HepG2 (cell line): Measurements from ENCODE around the gene LDAF1. TPM values are rescaled to one million over a fixed set of nuclear protein-coding genes. Genes with fewer than 3 reads are reported as not detected.

Source experiments
- ATF2 ChIP-seq: sonication (generic); formaldehyde crosslinking; IDR thresholded peaks from 2 replicates; pipeline ENCODE4 v1.4.0; 2020; ENCODE audit warnings: missing genetic modification reagents
- DDIT3 ChIP-seq: sonication (generic); formaldehyde crosslinking; IDR thresholded peaks from 2 replicates; pipeline ENCODE4 v1.4.0; 2020; ENCODE audit warnings: mild to moderate bottlenecking, missing genetic modification reagents
- DMTF1 ChIP-seq: sonication (generic); formaldehyde crosslinking; IDR thresholded peaks from 2 replicates; pipeline ENCODE4 v1.4.0; 2020; ENCODE audit warnings: mild to moderate bottlenecking, missing genetic modification reagents
- EP300 ChIP-seq, 3 experiments: sonication (generic) in 1 of 3; formaldehyde crosslinking in 1 of 3; IDR thresholded peaks; 2 replicates each; pipeline versions ENCODE4 v1.5.1 to v1.6.1; 2011 to 2020; ENCODE audit warnings: low read depth in 2 of 3, low read length in 2 of 3, borderline replicate concordance in 1 of 3, improper control_type of control experiment in 1 of 3, mild to moderate bottlenecking in 1 of 3, missing genetic modification reagents in 1 of 3, moderate library complexity in 1 of 3
- FOSL2 ChIP-seq: sonication (generic); formaldehyde crosslinking; IDR thresholded peaks from 2 replicates; pipeline ENCODE4 v1.4.0; 2020; ENCODE audit warnings: missing genetic modification reagents
- GTF3A ChIP-seq: sonication (generic); formaldehyde crosslinking; conservative IDR thresholded peaks from 2 replicates; pipeline ENCODE4 v1.4.0; 2020; ENCODE audit warnings: mild to moderate bottlenecking, missing genetic modification reagents
- HMG20A ChIP-seq: IDR thresholded peaks from 2 replicates; pipeline ENCODE4 v1.6.1; 2016; ENCODE audit warnings: borderline replicate concordance
- NR1H2 ChIP-seq: sonication (generic); formaldehyde crosslinking; IDR thresholded peaks from 2 replicates; pipeline ENCODE4 v1.8.1; 2022; ENCODE audit warnings: low read depth, missing genetic modification reagents, borderline replicate concordance
- POLR2G ChIP-seq: fragments of 200-400 bp; formaldehyde crosslinking; IDR thresholded peaks from 2 replicates; pipeline ENCODE4 v1.6.1; 2018; ENCODE audit warnings: mild to moderate bottlenecking, low read depth, low read length, moderate library complexity
- PREB ChIP-seq: sonication (generic); formaldehyde crosslinking; IDR thresholded peaks from 2 replicates; pipeline ENCODE4 v1.4.0; 2020; ENCODE audit warnings: missing genetic modification reagents
- RBFOX2 ChIP-seq: fragments of 200-400 bp; formaldehyde crosslinking; IDR thresholded peaks from 2 replicates; pipeline ENCODE4 v1.6.1; 2017; ENCODE audit warnings: low read depth, mild to moderate bottlenecking, low read length
- TP53 ChIP-seq: sonication (generic); formaldehyde crosslinking; conservative IDR thresholded peaks from 2 replicates; pipeline ENCODE4 v1.4.0; 2020; ENCODE audit warnings: missing genetic modification reagents
- U2AF1 ChIP-seq: fragments of 200-400 bp; formaldehyde crosslinking; optimal IDR thresholded peaks from 2 replicates; pipeline ENCODE3; 2017; ENCODE audit warnings: mild to moderate bottlenecking, low read depth, low read length
- ZNF136 ChIP-seq: sonication (generic); formaldehyde crosslinking; IDR thresholded peaks from 2 replicates; pipeline ENCODE4 v1.8.1; 2022; ENCODE audit warnings: low read depth, mild to moderate bottlenecking, moderate library complexity, missing genetic modification reagents
- ZNF343 ChIP-seq: sonication (generic); formaldehyde crosslinking; IDR thresholded peaks from 2 replicates; pipeline ENCODE4 v1.4.0; 2020; ENCODE audit warnings: mild to moderate bottlenecking, missing genetic modification reagents
- ZNF432 ChIP-seq: sonication (generic); formaldehyde crosslinking; IDR thresholded peaks from 2 replicates; pipeline ENCODE4 v1.5.0; 2020; ENCODE audit warnings: missing genetic modification reagents, mild to moderate bottlenecking, borderline replicate concordance
- ZNF543 ChIP-seq: sonication (generic); formaldehyde crosslinking; IDR thresholded peaks from 2 replicates; pipeline ENCODE4 v1.4.0; 2020; ENCODE audit warnings: mild to moderate bottlenecking, missing genetic modification reagents
- ZNF629 ChIP-seq: sonication (generic); formaldehyde crosslinking; conservative IDR thresholded peaks from 2 replicates; pipeline ENCODE4 v1.5.0; 2020; ENCODE audit warnings: missing genetic modification reagents
- ZNF704 ChIP-seq: sonication (generic); formaldehyde crosslinking; IDR thresholded peaks from 2 replicates; pipeline ENCODE4 v1.8.1; 2023; ENCODE audit warnings: mild to moderate bottlenecking, inconsistent platforms, moderate library complexity, missing genetic modification reagents, borderline replicate concordance
- ZNF713 ChIP-seq: sonication (generic); formaldehyde crosslinking; IDR thresholded peaks from 2 replicates; pipeline ENCODE4 v1.4.0; 2020; ENCODE audit warnings: mild to moderate bottlenecking, missing genetic modification reagents
- ZNF784 ChIP-seq: sonication (generic); formaldehyde crosslinking; IDR thresholded peaks from 2 replicates; pipeline ENCODE4 v1.5.1; 2020; ENCODE audit warnings: missing genetic modification reagents, mild to moderate bottlenecking, borderline replicate concordance
- polyA plus RNA-seq, 8 experiments: library from polyadenylated mRNA; depleted of rRNA in 3 of 8; stranded (reverse) in 7 of 8; unstranded in 1 of 8; fragments of >200 nt; fragmentation: Illumina TruSeq in 4 of 8; extraction: Trizol in 4 of 8; gene quantifications; 2 replicates each; pipeline versions ENCODE4 v1.2.1 to v1.2.3, GENCODE V29; 2011 to 2016; ENCODE audit warnings: low read depth in 4 of 8, missing spikeins in 1 of 8, mixed read lengths in 1 of 8; ENCODE audit not compliant: insufficient read depth in 1 of 8
- total RNA-seq, 5 experiments: library from RNA; depleted of rRNA; stranded (reverse); fragments of >200 nt; fragmentation: Illumina TruSeq; extraction: Trizol; gene quantifications; 2 replicates each; pipeline ENCODE4 v1.2.3, GENCODE V29; 2016; ENCODE audit warnings: low read depth in 1 of 5

LDAF1 gene
- total and polyA plus RNA-seq, 2 of the 13 experiments (the other 11 are each of a cell fraction or from before 2014, with no cell fraction given) = 6.3 to 7.5 TPM

GRCh38 chr16:21156767-21157467 is 1.6 kb upstream of the LDAF1 start (continued):
- TF ChIP-seq POLR2G = no peak
- no peak for TF ChIP-seq ATF2 (CRISPR knock-in tag)
- TF ChIP-seq TP53 = no peak
- TF ChIP-seq ZNF343 (CRISPR knock-in tag) = 0 out of 2 replicates have a peak, but pooled peaks have one; percentile 62
- TF ChIP-seq DDIT3 (CRISPR knock-in tag) = no peak
- no peak for TF ChIP-seq RBFOX2
- TF ChIP-seq ZNF543 (CRISPR knock-in tag) = peak; percentile 75; the same call in 1 of the 2 replicates
- TF ChIP-seq ZNF713 (CRISPR knock-in tag) = 0 out of 2 replicates have a peak, but pooled peaks have one; percentile 61
- 0 out of 2 replicates have a peak, but pooled peaks have one; percentile 37 for TF ChIP-seq ZNF784 (CRISPR knock-in tag)
- 0 out of 2 replicates have a peak, but pooled peaks have one; percentile 59 for TF ChIP-seq ZNF704 (CRISPR knock-in tag)
- TF ChIP-seq U2AF1 = no peak
- 0 out of 2 replicates have a peak, but pooled peaks have one; percentile 12 for TF ChIP-seq NR1H2 (CRISPR knock-in tag)
- TF ChIP-seq ZNF136 (CRISPR knock-in tag) = no peak
- no peak for TF ChIP-seq ZNF432 (CRISPR knock-in tag)
- TF ChIP-seq EP300 (IDR thresholded peaks at IDR 0.05; ENCODE audit: low read depth in 2 of 2, low read length in 2 of 2) = peak in 1 of 2 experiments; percentile 29; a peak in 1 of 4 replicates
- no peak for TF ChIP-seq EP300 (CRISPR knock-in tag; IDR thresholded peaks at IDR 0.05; ENCODE audit: borderline replicate concordance)
- no peak for TF ChIP-seq ZNF629 (CRISPR knock-in tag)
- 0 out of 2 replicates have a peak, but pooled peaks have one; percentile 58 for TF ChIP-seq DMTF1 (CRISPR knock-in tag)
- no peak for TF ChIP-seq PREB
- peak; percentile 24; the same call in 1 of the 2 replicates for TF ChIP-seq HMG20A (CRISPR knock-in tag)
- TF ChIP-seq GTF3A (CRISPR knock-in tag) = 0 out of 2 replicates have a peak, but pooled peaks have one; percentile 37
- TF ChIP-seq FOSL2 (CRISPR knock-in tag) = 0 out of 2 replicates have a peak, but pooled peaks have one; percentile 12
